Measurements from ENCODE around the gene PLXNA4. TPM values are rescaled to one million over a fixed set of nuclear protein-coding genes. Genes with fewer than 3 reads are reported as not detected.

The PLXNA4 gene
- total RNA-seq, 1 donor from 2014 or later, result 0.38 TPM

- DNase-seq (ENCODE audit: low spot score), result no peak
Measured at GRCh38 chr7:132137681-132138080, 438.6 kb downstream of the PLXNA4 start.

DNA sequence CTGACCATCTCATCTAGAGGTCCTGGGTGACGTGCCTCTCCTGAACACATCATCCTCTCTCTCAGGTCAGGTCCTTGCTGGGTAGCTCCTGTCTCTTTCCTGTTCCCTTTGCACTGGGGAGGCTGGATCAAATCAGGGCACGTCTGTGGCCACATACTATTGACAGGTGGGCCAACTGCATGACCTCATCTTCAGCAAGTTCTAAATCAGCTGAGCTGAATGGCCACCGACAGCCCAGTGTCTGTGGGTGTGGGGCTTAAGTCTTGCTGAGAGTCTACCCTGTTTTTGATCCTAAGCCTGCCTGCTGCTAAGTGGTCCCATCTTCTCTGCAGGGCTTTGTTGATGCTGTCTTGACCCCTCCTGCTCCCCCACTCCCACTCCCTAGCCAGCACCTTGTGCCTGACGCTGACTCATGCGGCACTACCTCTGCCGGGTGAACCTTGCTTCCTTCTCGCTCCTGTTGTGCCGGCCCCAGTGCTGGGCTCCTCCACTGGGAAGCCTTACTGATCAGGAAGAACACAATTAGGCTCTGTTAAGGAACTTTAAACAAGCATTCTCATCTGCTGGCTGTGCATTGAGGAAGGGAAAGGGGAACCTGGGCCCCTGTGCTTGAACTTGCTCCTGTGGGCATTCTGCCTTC is 440.4 kb downstream of the PLXNA4 start:
- ATAC-seq, result no peak

More at GRCh38 chr7:132137681-132138080, 438.6 kb downstream of the PLXNA4 start:
- no peak for ATAC-seq

GRCh38 chr7:132134814-132135445 is 441.3 kb downstream of the PLXNA4 start:
- DNase-seq (ENCODE audit: low spot score) (no peak), ATAC-seq (no peak)

More for the DNA sequence above, 440.4 kb downstream of the PLXNA4 start:
- DNase-seq (ENCODE audit: low spot score), result no peak

- ATAC-seq, result no peak
- no peak for DNase-seq (ENCODE audit: low spot score)
Measured at GRCh38 chr7:132133501-132133900, 442.8 kb downstream of the PLXNA4 start.

DNA sequence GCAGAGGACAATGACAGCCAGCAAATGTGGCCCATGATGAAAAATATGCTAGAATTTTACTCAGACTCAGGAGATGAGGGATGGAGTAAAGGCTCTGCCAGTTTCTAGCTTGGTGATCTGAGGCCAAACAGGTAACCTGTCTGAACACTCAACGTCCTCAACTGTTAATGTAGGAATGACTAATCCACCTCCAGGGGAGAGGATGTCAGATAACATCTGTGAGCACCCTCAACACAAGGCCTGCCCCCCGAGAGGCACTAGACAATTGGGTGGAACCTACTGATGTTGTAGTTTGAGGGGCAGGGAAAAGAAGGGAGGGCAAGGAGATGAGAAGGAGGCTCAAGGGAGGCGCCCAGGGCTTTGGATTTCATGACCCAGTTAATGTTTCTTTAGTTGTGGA is 445.1 kb downstream of the PLXNA4 start:
- DNase-seq (ENCODE audit: low spot score) (no peak), ATAC-seq (no peak)

DNA sequence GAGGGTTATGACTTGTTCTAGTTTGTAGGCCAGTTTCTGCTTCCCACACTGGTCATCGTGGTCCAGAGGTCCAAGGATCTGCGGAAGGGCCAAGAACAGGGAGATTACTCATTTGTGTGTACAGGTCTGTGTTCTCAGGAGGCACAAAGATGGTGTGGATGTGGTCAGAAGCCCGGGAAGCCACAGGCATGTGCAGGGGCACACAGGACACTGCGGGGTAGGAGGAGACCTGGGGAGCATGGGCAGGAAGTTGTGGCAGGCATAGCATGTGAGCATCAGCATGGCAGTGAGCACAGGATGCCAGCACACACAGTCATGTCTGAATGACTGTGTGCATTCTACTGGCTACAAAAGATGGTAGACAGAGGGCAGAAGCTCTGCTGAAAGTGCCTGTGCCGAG is 445.8 kb downstream of the PLXNA4 start:
- no peak for DNase-seq (ENCODE audit: low spot score)
- no peak for ATAC-seq

DNA sequence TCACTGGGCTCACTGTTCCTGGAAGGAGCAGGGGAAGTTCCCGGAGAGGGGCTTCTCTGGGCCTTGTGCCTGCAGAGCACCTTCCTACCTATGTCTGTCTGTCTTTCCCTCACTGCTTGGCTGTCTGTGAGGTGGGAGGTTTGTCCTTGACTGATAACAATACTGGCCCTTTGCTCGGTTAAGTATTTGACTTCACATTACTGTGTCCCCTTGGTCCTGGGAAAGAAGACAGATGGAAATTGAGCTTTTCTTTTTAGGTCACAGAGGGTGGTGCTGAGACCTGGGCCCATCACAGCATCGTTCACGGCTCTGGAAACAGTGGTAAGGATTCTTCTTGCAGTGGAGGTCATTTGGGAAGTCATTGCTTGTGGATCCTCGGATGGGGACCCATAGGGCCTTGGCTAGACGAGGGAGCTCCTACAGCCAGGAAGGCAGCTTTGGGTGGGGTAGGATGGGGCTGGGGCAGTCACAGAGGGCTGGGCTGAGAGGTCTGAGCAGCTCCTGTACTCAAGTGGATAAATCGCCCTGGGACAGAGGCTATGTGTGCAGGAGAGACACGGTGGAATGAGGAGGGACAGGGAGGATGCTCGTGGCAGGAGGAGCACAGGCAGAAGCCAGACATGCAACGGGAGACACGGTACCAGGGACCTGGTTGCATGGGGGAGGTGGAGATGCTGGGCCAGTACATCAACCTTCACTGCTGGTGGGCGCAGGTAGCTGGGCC is 450.2 kb downstream of the PLXNA4 start:
- DNase-seq (ENCODE audit: low spot score) (no peak), ATAC-seq (no peak)

DNA sequence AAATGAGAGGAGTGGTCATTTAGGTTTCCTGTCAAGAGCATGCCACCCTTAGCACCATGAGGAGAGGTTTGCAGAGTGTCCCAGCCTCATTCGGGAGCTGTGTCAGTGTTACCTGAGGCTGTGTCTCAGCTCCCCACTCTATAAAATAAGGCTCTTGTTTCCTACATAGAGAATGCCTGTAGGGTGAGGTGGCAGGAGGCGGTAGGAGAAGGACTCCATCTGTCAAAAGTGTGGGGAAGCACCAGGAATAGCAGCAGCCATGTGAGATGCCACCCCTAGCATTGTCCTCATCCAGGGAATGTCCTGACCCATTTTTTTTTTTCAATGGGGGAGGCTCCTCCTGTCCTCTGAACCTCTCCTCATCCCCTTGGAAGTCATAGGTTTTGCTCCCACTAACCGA is 451.2 kb downstream of the PLXNA4 start:
- ATAC-seq (no peak), DNase-seq (ENCODE audit: low spot score) (no peak)

- no peak for ATAC-seq
Measured at GRCh38 chr7:132124575-132124974, 451.7 kb downstream of the PLXNA4 start.

DNA sequence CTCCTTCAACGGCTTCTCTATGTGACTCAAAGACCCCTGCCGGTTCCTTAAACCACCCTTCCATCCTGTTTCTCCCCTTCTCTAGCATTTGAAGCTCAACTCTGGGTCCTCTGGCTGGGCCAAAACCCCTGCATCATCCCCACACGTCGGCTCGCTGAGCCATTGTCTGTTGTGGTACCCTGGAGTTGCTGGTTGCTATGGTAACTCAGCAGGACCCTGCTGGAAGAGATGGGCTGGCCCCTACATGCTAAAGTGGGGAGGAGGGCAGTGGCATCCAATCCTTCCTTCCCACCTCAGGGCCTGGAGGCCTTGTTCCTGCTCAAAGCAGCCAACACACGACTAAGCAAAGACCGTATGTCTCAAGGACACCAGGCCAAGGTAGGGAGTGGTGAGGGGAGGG is 452.5 kb downstream of the PLXNA4 start:
- ATAC-seq (no peak), DNase-seq (ENCODE audit: low spot score) (no peak)

More at GRCh38 chr7:132124575-132124974, 451.7 kb downstream of the PLXNA4 start:
- no peak for DNase-seq (ENCODE audit: low spot score)

- DNase-seq (ENCODE audit: low spot score) (no peak), ATAC-seq (no peak)
Measured at GRCh38 chr7:132122901-132123300, 453.4 kb downstream of the PLXNA4 start.

DNA sequence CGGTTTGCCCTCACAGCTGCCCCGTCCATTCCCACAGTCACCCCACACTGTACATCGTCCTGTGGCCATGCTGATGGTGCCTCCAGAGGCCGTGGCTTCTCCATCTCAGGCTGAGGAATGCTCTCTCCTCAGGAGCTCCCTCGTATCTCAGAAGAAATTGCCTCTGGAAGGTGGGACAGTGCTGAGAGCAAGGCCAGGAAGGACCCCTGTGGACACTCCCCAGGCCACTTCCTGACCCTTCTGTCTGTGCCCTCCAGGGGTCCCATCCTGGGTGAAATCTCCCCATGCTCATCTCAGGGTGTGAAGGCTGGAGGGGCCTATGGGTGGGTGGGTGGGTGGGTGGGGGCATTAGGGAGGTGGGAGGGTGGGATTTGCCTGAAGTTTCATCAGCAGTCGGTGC is 454.3 kb downstream of the PLXNA4 start:
- ATAC-seq (no peak), DNase-seq (ENCODE audit: low spot score) (no peak)

GRCh38 chr7:132118641-132119040 is 457.6 kb downstream of the PLXNA4 start:
- no peak for DNase-seq (ENCODE audit: low spot score)
- no peak for ATAC-seq

DNA sequence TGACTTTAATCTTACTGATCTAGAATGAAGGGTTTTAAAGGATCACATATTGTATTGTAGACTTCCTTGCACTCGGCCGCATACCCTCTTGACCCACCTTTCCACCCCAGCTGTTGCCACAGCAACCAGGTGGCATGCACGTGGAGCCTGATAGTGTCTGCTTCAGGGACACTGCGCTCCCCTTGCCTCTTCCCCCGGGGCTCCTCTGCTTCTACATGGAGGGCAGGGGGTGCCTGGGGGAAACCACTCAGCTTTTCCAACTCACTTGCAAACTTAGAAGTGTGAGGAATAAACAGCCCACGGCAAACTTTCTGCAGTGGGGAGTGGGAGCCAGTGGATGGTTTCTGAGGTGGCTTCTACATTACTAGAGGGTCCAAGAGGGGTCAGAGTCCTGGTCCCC is 458.6 kb downstream of the PLXNA4 start:
- ATAC-seq (no peak), DNase-seq (ENCODE audit: low spot score) (no peak)

DNA sequence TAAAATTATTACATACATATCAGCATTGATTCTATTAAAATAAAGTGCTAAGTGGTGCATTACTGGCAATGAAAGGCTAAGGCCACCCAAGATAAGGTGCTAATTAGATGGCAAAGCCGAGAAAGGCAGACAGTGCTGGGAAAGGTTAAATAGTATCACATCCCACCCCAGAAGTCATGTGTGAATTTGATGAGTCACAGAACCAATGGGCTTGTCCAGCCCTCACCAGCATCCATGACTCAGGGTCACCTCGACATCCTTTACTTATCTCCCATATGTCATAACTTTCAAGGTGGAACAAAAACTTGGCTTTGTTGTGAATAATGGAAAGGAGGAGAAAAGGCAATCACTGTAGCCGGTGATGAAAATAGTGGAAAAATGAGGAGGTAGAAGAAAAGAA is 459.1 kb downstream of the PLXNA4 start:
- ATAC-seq, result no peak

DNA sequence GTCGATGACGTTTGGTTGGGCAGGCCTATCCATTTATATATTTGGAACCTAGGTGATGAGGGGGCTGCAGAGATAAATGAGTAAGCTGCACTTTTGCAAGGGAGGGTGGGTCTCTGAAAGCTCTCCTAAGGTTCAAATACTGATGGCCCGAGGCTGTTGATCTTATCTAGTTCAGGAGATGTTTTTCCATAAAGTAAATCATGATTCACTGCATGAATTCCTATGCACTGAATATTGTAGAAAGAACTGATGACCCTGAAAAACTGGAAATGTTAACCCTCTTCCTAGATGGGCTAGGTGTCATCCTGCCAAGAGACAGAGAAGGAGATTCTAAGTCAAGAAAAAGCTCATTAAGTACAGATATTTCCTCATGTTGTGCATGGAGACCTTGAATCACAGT is 459.9 kb downstream of the PLXNA4 start:
- no peak for ATAC-seq
- no peak for DNase-seq (ENCODE audit: low spot score)

More for the DNA sequence above, 459.1 kb downstream of the PLXNA4 start:
- DNase-seq (ENCODE audit: low spot score), result no peak

DNA sequence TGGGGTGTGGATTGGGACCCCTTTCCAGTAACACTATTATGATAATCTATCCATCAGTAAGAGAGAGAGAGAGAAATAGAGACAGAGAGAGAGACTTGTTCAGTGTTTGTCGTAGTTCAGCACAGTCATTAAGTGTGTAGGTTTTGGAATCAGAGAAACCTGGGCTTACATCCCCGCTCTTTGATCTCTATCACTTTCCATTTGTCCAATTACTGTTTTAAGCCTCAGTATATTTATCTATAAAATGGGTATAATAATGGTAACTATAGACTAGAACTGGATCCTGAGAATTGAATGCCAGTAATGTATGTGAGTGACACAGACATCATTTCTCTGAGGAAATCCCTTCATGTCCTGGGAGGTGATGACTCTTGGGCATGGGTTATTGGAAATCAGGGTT is 460.5 kb downstream of the PLXNA4 start:
- ATAC-seq (no peak), DNase-seq (ENCODE audit: low spot score) (no peak)

DNA sequence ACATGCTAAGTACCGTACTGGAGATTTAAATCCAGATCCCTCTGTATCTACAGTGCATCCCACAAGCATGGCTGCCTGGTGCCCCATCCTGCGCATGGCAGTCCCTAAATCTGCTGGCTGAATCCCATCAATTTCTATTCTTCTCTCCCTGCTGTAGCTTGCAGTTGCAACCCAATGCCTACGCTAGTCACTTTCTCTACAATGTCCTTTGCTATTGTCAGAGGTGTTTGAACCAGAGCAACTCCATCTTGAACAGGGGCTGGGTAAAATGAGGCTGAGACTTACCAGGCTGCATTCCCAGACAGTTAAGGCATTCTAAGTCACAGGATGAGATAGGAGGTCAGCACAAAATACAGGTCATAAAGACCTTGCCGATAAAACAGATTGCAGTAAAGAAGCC is 461.2 kb downstream of the PLXNA4 start:
- ATAC-seq (no peak), DNase-seq (ENCODE audit: low spot score) (no peak)

GRCh38 chr7:132114411-132114810 is 461.9 kb downstream of the PLXNA4 start:
- no peak for DNase-seq (ENCODE audit: low spot score)
- no peak for ATAC-seq

DNA sequence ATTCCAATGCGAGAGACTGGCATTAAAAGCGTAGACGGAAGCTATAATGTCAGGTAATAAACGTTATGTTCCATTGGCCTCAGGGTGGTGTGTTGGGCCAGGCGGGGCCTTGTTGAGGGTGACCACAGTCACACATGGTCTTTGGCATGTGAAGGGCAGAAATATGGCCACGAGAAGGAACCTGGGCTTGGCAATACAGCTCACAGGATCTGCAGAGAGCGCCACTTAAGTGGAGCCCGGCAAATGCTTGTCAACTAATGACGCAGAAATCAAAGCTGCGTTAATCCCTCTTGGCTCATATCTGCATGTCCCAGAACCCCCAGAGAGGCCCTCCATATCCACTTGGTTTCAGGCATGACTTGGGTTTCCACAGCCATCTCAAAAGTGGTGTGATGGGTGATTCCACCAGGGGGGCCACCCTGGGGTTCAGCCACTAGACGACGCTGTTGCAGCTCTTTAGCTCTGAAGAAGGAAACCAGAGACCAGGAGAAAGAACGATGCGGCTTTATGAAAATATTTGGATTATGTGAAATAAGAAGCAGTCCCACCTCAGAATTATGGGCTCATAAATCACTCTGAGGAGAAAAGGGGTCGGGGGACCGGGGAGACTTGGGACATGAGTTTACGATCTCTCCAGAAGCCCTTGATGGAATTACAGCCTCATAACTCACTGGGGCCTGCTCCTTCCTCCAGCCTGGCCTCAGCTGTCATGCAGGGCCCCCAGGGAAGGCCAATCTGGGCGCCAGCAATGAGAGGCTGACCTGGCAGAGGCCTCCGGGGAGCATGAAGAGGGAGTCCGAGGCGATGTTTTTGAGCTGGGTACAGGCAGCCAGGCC is 462.5 kb downstream of the PLXNA4 start:
- no peak for DNase-seq (ENCODE audit: low spot score)
- ATAC-seq, result no peak

DNA sequence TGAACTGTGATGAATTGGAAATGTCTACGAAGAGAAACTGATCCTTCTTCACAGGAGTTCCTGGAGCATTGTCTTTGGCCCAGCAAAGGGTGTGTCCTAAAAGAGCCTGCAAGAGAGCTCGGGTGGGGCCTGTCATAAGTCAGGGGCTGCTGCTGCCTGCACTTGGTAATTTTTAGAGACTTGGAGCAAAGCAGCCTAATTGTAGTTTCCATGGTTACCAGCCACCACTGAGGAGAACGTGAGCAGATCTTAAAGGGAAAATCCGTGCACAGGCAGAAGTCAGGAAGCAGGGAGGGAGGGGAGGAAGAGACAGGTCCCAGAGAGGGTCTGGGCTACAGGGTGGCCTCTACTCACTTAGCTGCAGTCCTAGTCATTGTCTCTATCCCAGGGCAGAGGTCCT is 463.6 kb downstream of the PLXNA4 start:
- no peak for ATAC-seq
- no peak for DNase-seq (ENCODE audit: low spot score)
